Ishikawa (cell line): ENCODE results near the gene IRS2.
A peak's percentile ranks its signal among the peaks of the same experiment; 100 is the strongest.

ENCODE experiments used
- CEBPB ChIP-seq: IDR thresholded peaks from 2 replicates; pipeline ENCODE4 v1.6.1; 2012
- CREB1 ChIP-seq: IDR thresholded peaks from 2 replicates; pipeline ENCODE4 v1.6.1; 2012; ENCODE audit warnings: low read depth
- EGR1 ChIP-seq: IDR thresholded peaks from 2 replicates; pipeline ENCODE4 v1.6.1; 2012
- EP300 ChIP-seq: IDR thresholded peaks from 2 replicates; pipeline ENCODE4 v1.6.1; 2012; ENCODE audit warnings: borderline replicate concordance
- FOXM1 ChIP-seq: IDR thresholded peaks from 2 replicates; pipeline ENCODE4 v1.6.1; 2012; ENCODE audit warnings: low read depth, borderline replicate concordance
- NFIC ChIP-seq: IDR thresholded peaks from 2 replicates; pipeline ENCODE4 v1.6.1; 2012
- RAD21 ChIP-seq: IDR thresholded peaks from 2 replicates; pipeline ENCODE4 v1.6.1; 2012; ENCODE audit warnings: low read depth
- REST ChIP-seq: IDR thresholded peaks from 2 replicates; pipeline ENCODE4 v1.6.1; 2012; ENCODE audit warnings: low read depth, mild to moderate bottlenecking
- TAF1 ChIP-seq: IDR thresholded peaks from 2 replicates; pipeline ENCODE4 v1.6.1; 2012; ENCODE audit warnings: low read depth, mild to moderate bottlenecking
- TCF12 ChIP-seq: IDR thresholded peaks from 2 replicates; pipeline ENCODE4 v1.6.1; 2012; ENCODE audit warnings: low read depth
- TEAD4 ChIP-seq: IDR thresholded peaks from 2 replicates; pipeline ENCODE4 v1.6.1; 2012
- YY1 ChIP-seq: IDR thresholded peaks from 2 replicates; pipeline ENCODE4 v1.6.1; 2012; ENCODE audit warnings: low read depth
- ZBTB7A ChIP-seq: IDR thresholded peaks from 2 replicates; pipeline ENCODE4 v1.6.1; 2012; ENCODE audit warnings: low read depth
- TF ChIP-seq, protein P1 (sequence below): IDR thresholded peaks from 2 replicates; pipeline ENCODE4 v1.6.1; 2012
- TF ChIP-seq, protein P2 (sequence below): IDR thresholded peaks from 2 replicates; pipeline ENCODE4 v1.6.1; 2012

IRS2 gene, protein sequence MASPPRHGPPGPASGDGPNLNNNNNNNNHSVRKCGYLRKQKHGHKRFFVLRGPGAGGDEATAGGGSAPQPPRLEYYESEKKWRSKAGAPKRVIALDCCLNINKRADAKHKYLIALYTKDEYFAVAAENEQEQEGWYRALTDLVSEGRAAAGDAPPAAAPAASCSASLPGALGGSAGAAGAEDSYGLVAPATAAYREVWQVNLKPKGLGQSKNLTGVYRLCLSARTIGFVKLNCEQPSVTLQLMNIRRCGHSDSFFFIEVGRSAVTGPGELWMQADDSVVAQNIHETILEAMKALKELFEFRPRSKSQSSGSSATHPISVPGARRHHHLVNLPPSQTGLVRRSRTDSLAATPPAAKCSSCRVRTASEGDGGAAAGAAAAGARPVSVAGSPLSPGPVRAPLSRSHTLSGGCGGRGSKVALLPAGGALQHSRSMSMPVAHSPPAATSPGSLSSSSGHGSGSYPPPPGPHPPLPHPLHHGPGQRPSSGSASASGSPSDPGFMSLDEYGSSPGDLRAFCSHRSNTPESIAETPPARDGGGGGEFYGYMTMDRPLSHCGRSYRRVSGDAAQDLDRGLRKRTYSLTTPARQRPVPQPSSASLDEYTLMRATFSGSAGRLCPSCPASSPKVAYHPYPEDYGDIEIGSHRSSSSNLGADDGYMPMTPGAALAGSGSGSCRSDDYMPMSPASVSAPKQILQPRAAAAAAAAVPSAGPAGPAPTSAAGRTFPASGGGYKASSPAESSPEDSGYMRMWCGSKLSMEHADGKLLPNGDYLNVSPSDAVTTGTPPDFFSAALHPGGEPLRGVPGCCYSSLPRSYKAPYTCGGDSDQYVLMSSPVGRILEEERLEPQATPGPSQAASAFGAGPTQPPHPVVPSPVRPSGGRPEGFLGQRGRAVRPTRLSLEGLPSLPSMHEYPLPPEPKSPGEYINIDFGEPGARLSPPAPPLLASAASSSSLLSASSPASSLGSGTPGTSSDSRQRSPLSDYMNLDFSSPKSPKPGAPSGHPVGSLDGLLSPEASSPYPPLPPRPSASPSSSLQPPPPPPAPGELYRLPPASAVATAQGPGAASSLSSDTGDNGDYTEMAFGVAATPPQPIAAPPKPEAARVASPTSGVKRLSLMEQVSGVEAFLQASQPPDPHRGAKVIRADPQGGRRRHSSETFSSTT (N-terminal part only)

GRCh38 chr13:109786457-109787134, at the start of gene IRS2:
Gene IRS2 (minus strand): TSS chr13:109786583. CDS start chr13:109786053, 530 bp downstream.
- TF ChIP-seq, protein P1, sequence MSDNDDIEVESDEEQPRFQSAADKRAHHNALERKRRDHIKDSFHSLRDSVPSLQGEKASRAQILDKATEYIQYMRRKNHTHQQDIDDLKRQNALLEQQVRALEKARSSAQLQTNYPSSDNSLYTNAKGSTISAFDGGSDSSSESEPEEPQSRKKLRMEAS: peak; percentile 87
- TF ChIP-seq EGR1 (no peak), FOXM1 (no peak), TCF12 (no peak), TEAD4 (no peak), NFIC (no peak)
- TF ChIP-seq, protein P2, sequence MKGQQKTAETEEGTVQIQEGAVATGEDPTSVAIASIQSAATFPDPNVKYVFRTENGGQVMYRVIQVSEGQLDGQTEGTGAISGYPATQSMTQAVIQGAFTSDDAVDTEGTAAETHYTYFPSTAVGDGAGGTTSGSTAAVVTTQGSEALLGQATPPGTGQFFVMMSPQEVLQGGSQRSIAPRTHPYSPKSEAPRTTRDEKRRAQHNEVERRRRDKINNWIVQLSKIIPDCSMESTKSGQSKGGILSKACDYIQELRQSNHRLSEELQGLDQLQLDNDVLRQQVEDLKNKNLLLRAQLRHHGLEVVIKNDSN: peak; percentile 88

GRCh38 chr13:109834973-109835720, 48.8 kb upstream of the IRS2 start:
- TF ChIP-seq, protein P1: no peak
- TF ChIP-seq CEBPB (no peak), EGR1 (no peak), RAD21 (no peak), REST (no peak), ZBTB7A (no peak), EP300 (no peak), YY1 (no peak), TCF12 (no peak), FOXM1 (no peak), CREB1 (no peak), TAF1 (no peak), NFIC (no peak), TEAD4 (no peak)

- TF ChIP-seq TAF1: no peak
- TF ChIP-seq EGR1: no peak
- TF ChIP-seq FOXM1: no peak
- no peak for TF ChIP-seq YY1
- TF ChIP-seq EP300: no peak
- TF ChIP-seq REST: no peak
- no peak for TF ChIP-seq CEBPB
Observed at GRCh38 chr13:109833940-109834339, 47.6 kb upstream of the IRS2 start.

GRCh38 chr13:109833071-109833470, 46.7 kb upstream of the IRS2 start:
- TF ChIP-seq, protein P1: no peak
- TF ChIP-seq CREB1 (no peak), YY1 (no peak), EGR1 (no peak), TEAD4 (no peak), FOXM1 (no peak), REST (no peak), ZBTB7A (no peak), TCF12 (no peak), EP300 (no peak), TAF1 (no peak), NFIC (no peak)
- TF ChIP-seq, protein P2: no peak
